Measurements from ENCODE around the gene GSDME.

The GSDME gene

GRCh38 chr7:24701261-24702235 lies 55.7 kb downstream of the GSDME start:
- DNase-seq, result no peak

- peak; percentile 13 for DNase-seq
Observed at GRCh38 chr7:24700521-24701260, 56.6 kb downstream of the GSDME start.

DNA sequence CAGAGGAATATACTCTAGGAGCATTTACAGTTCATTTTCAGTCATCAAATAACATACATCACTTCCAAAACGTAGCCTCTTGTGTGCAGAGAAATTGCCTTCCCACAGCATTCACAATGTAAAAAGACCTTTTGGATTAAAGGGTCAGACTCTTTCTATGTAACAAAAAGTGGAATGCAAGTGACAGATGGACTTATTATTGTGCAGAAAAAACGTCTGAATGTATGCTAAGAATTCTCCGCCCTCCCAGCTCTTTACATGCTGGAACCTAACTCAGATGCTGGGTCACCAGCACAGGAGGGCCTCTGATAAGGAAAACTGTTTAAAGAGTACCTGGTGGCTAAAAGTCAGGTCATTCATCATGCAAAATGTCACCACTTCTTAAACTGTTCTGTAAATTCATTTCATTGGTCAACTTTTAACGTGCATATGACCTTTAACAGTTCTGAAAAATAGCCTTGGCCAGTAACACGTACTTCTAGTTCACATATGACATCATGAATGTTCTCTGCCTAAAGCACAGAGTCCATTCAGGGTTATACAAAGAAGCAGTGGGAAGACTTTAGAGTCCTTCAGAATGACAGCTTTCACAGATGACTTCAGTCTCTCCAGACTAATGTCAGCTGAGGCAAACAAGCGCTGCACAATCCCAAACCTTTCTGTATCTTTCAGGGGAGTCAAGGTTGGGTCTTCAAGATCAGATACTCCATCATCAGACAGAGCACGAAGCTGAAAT lies 58.6 kb downstream of the GSDME start:
- DNase-seq, result no peak

DNA sequence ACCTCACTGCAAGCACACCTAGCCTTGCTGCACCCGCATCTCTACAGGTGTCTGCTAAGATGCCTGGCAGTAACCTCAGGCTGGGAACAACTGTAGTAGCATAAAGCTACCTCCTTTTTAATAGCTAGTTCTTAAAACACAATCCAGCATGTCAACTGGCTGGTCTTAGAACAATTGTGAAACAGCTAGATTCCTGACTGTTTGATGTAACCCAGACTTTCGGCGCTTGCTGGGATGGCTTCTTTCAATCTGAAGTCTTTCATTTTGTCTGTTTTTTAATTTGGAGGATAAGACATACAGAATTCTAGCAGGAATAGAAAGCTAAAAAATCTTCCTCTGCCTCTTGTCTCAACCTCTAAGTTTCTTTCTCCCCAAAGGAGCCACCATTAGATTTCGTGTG lies 59.8 kb downstream of the GSDME start:
- DNase-seq, result no peak

GRCh38 chr7:24692592-24692991 lies 64.7 kb downstream of the GSDME start:
- no peak for DNase-seq

GRCh38 chr7:24690251-24690650 lies 67.0 kb downstream of the GSDME start:
- no peak for DNase-seq

- no peak for DNase-seq
Observed at GRCh38 chr7:24685708-24686107, 71.6 kb downstream of the GSDME start.

- DNase-seq, result no peak
Observed at GRCh38 chr7:24670782-24671181, 86.5 kb downstream of the GSDME start.

DNA sequence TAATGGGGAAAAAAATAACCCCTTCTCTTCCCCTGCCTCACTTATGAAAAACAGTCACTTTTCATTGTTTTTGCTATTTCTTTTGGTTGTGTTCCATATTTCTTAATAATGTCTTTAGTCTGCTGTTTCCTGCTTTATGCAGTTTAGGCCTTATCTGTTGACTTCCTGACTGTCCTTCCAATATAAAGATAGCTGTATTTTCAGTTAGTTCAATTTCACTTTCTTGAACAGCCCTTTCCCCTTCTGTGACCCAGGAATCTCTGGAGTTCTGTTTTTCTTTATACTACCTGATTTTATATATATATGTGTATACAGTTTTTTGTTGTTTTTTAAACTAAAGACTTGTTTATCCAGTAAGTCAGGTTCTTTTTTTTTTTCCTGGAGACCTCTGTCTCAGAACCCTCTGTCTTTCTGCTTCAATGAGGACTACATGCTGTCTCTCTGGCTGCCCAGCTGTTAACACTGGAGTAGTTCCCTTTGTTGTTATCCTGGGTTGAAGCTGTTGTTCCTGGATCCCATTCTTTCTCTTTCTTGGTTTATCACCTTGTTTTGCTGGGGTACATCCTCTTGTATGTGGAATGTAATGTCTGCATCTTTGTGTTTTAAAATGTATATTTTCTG lies 87.2 kb downstream of the GSDME start:
- no peak for DNase-seq

GRCh38 chr7:24668927-24669635 lies 88.2 kb downstream of the GSDME start:
- no peak for DNase-seq

DNA sequence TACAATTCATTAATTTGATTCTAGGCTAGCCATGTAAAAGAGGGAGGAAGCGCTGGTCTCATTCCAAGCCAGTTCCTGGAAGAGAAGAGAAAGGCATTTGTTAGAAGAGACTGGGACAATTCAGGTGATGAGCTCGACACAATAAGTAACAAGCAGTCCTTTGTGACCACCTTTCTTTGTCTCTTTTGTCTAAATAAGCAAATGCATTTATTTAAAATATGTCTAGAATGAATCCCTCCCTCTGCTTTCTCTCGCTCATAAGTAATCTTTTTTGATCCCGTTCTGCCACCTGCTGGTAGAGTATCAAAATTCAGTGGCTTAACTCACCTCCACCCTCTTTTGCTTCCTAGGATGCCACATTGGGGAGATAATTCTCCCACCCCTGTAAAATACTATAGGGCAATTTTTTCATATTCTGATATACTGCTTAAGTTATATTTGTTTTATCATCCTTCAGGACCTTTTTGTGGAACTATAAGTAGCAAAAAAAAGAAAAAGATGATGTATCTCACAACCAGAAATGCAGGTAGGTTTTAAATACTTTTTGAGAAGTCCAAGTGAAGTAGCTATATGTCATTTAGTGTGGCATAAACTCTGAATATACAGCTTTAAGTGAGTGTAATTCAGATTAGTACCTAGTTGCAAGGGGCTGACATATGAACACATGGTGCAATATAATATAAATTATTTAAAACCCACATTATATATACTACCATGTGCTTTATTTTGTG lies 91.5 kb downstream of the GSDME start:
- peak; percentile 57 for DNase-seq

DNA sequence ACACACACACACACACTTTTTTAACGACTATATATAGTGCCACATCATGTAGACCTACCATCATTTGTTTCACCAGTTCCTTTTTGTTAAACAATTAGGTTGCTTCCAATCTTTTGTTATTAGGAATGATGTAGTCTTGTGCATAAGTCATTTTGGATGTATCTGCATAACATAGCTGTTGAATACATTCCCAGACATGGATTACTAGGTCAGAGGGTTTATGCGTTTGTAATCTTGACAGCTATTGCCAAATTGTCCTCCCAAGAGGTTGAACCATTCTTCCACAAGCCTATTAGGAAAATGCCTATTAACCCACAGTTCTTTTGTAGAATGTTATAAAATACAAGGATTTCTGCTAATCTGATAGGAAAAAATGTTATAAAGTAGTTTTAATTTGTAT lies 96.7 kb downstream of the GSDME start:
- no peak for DNase-seq

- DNase-seq, result no peak
Observed at GRCh38 chr7:24659505-24659904, 97.8 kb downstream of the GSDME start.

- no peak for DNase-seq
Observed at GRCh38 chr7:24657980-24658379, 99.3 kb downstream of the GSDME start.

DNA sequence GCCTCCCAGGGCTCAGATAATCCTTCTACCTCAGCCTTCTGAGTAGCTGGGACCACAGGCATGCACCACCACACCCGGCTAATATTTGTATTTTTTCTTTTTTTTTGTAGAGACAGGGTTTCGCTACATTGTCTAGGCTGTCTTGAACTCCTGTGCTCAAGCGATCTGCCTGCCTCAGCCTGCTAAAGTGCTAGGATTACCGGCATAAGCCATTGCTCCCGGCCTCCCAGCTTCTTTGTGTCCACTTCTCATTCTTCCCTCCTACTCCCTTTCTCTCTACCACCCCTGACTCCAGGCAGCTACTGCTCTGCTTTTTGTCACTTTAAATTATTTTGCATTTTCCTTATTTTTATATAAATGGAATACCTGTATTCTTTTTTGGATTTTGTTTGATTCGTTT lies 100.7 kb downstream of the GSDME start:
- no peak for DNase-seq

DNA sequence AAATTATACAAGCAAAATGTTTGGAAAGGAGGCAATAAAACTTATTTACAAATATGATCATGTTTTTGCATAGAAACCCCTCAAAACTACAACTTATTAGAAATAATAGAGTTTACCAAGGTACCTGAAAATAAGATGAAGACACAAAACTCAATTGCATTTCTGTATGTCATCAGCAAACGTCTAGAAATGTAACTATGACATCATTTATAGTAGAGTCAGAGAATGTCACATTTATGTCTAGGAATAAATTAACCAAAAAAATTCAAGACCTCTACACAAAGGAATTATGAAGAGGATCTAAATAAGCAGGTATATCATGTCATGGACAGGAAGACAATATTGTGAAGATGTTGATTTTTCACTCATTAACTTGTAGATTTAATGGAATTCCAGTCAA lies 103.0 kb downstream of the GSDME start:
- no peak for DNase-seq

DNA sequence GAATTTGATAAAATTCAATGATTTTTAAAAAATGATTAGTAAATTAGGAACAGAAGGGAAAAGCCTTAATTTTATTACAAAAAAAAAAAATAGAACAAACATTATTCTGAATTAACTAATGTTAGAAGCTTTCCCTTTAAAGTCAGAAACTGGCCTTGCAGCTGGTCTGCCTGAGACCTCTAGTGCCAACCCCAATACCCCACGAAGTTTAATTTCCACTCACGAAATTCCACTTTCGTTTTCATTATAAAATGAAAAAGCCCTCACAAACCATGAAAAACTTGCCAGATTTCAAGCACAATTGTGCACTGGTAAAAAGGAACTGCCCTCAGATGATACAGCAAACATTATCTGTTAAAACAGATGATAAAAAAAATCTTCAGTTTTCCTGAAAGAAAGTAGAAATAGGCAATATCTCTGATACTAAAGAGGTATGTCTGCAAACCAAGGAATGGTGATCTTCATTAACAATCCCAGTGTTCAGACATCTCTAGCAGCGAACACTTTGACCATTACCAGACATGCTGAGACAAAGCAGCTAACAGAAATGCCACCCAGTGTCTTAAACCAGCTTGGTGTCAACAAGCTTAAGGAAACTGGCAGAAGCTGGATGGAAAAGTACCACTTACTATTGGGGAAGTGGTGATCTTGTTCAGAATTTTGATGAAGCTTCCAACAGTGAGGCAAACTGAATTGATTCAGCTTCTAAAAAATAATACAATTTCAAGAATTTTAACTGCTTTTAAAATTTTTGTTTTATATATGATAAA lies 103.8 kb downstream of the GSDME start:
- DNase-seq, result no peak

- DNase-seq, result no peak
Observed at GRCh38 chr7:24652251-24652939, 104.9 kb downstream of the GSDME start.
